CD4-positive, alpha-beta T cell treated with Interleukin-12 subunit alpha and Interleukin-12 subunit beta, for 1 hour (primary cell): ENCODE results near the gene DGKH.

Experiments
- DNase-seq: peaks from one replicate; pipeline ENCODE4 v3.0.0-alpha.2; 2020

DGKH gene

DNA sequence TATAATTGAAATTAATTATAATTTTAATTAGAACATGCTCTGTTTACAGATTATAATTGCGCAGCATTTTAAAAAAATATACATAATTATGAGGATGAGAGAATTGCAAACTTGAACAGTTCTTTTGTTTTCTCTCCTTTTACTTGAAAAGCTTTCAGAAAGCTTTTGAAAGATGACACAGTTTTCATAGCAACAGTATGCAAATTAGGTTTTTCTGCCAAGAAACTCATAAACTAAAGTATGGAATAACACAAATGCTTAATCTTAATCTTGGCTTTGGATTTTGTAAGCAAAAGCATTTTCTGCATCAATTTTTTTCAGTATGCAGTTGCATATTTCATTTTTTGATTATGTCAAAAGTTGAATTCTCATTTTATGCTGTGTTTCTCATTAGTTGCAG is 190.7 kb downstream of the DGKH start:
- DNase-seq = no peak

DNA sequence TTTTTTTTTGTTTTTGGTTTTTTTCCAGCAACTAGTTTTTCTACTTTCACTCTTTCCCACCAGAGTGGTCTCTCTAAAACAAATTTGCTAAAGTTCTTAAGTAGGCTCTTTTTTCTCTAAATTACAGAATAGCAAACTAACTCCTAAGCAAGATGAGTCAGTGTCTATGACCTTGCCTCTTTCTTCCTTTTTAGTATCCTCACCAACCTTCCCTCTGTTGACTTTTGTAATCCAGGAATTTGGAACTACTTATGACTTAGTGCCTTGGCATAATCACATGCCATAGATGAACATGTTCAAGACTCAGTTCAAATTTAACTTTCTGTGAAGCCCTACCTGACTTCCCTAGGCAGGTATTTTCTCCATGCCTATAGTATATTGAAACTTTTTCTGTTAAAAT is 191.2 kb downstream of the DGKH start:
- DNase-seq = no peak

GRCh38 chr13:42246541-42246940 is 198.1 kb downstream of the DGKH start:
- DNase-seq = no peak

- DNase-seq = no peak
These were observed 199.4 kb downstream of the DGKH start for GRCh38 chr13:42247883-42248282.

DNA sequence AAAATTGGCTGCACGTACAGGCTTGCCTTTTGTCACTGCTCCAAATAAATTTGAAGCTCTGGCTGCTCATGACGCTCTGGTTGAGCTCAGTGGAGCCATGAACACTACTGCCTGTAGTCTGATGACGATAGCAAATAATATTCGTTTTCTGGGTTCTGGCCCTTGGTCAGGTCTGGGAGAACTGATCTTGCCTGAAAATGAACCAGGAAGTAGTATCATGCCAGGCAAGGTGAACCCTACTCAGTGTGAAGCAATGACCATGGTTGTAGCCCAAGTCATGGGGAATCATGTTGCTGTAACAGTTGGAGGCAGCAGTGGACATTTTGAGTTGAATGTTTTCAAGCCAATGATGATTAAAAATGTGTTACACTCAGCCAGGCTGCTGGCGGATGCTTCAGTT is 207.4 kb downstream of the DGKH start:
- DNase-seq = no peak

- no peak for DNase-seq
These were observed 210.3 kb downstream of the DGKH start for GRCh38 chr13:42258747-42259146.

GRCh38 chr13:42259515-42259914 is 211.1 kb downstream of the DGKH start:
- no peak for DNase-seq

- DNase-seq = no peak
These were observed 212.6 kb downstream of the DGKH start for GRCh38 chr13:42260903-42261654.

DNA sequence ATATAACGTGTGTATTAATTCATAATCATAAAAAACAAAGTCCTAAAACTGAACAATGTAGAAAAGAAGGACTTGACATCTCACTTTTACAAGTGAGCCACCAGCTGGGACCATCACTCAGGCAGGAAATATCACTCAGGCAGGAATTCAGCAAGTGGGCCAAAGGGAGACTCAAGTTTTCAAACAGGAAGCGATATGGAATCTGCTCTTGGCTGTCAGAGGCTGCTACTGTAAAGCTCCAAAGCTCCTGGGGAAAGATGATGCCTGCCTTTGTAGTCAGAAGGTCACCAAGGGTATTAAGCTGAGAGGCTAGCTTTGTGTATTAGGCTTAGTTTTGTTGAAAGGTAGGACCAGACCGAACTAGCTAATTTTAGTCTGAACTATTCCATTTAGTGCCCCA is 218.0 kb downstream of the DGKH start:
- DNase-seq = no peak

- no peak for DNase-seq
These were observed 221.9 kb downstream of the DGKH start for GRCh38 chr13:42270160-42270856.

- DNase-seq = no peak
These were observed 222.4 kb downstream of the DGKH start for GRCh38 chr13:42270857-42271215.

DNA sequence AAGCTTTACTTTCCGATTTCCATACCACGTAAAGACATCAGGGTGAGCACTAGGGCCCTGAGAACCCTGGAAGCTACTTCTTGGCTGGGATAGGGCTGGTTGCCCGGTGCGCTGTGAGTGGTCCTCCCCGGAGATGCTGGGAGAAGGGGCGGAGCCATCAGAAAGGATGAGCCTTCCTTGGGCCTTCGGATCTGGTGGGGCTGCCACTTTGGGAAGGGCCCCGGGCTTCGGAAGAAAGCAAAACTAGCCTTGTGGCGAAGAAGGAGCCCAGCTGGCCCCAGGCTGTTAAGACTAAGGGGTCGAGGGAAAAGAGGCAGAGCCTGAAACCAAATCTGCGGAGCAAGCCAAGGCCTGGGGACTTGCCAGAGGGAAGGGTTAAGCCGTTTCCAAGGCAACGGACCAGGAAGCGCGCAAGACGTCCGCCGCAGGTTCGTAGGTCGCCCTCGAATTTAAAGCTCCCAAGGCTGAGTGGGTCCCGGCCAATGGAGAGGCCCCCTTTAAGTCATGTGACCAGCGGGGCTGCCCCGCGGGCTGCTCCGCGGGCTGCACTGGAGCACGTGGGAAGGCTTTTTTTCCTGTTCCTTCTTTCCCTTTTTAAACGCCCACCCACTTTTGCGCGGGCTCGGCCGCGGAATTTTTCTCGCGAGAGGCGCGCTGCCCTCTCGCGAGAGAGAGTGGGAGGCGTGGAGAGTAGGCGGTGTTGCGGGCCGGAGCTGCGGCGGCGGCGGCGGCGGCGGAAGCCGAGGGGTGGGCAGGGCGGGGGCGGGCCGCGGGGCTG is 223.1 kb downstream of the DGKH start:
- peak; percentile 97 for DNase-seq

DNA sequence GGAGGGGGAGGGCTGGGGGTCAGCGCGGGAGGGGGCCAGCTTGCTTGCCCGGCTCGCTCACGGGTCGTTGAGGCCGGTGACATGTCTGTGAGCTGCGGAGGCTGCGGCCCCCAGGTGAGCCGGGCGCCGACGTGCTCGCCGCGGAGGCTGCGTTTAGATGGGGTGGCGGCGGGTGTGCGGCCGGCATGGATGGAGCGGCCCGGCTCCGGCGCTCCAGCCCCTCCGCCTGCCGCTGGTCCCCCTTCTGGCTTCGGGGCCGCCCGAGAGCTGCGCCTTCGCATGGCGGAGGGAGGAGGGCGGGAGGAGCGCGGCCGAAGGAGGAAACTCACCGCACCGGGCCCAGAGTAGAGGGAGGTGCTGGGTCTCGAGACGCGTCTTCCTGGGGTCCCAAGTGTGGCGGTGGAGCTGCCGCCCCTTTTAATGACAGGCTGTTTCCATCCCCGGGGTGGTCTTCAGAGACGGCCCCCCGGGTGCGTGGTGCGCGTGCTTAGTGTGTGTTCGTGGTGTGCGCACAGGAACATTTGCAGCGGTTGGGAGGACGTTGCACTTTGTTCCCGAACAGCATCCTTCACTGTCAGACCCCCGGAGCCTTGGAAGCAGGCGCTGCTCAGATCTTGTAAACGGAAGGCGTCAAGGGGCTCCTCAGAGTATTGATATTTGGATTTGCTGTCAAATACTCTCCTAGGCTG is 223.8 kb downstream of the DGKH start, which contains the start of gene AKAP11:
Gene AKAP11, plus strand, starts transcription at position 38 of the 689 bp plus-strand sequence. CDS start 14,197 bp downstream, outside the sequence.
- peak; percentile 56 for DNase-seq

DNA sequence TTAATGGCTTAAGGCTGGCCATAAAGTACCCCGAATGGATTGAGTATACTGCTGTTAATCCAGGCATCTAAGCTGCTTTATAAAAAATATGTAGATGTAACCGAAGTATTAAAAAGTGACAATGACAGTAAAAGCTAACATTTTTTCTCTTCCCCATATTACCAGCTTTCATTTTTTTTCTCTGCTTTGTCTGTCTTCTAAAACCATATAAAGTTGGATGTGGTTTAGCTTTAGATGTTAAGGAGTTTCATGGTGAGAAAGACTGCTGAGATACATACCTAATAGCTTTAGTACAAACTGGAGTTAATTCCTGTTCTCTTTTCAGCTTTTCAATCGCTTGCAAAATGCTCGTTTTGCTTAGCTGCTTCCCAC is 224.3 kb downstream of the DGKH start:
- DNase-seq = no peak

GRCh38 chr13:42274386-42275097 is 226.1 kb downstream of the DGKH start:
- no peak for DNase-seq

GRCh38 chr13:42275098-42275471 is 226.6 kb downstream of the DGKH start:
- no peak for DNase-seq

- no peak for DNase-seq
These were observed 227.1 kb downstream of the DGKH start for GRCh38 chr13:42275506-42275905.

DNA sequence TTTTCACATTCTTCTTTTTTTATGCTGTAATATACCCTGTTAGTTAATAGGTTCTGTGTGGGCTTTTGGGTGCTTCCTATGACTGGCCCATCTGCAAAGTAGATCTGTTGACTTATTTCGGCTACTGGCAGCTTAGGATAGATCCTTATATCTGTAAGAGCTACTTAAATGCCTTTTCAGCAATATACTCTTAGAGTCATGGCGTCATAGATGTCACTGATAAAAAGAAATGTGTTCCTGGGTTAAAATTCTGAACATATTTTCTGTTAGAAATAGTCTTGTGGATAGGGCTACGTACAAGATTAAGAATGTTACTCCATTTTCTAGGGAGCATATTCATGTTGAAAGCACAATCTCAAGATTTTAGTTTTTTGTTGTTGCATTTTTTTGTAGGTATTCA is 228.2 kb downstream of the DGKH start:
- no peak for DNase-seq

DNA sequence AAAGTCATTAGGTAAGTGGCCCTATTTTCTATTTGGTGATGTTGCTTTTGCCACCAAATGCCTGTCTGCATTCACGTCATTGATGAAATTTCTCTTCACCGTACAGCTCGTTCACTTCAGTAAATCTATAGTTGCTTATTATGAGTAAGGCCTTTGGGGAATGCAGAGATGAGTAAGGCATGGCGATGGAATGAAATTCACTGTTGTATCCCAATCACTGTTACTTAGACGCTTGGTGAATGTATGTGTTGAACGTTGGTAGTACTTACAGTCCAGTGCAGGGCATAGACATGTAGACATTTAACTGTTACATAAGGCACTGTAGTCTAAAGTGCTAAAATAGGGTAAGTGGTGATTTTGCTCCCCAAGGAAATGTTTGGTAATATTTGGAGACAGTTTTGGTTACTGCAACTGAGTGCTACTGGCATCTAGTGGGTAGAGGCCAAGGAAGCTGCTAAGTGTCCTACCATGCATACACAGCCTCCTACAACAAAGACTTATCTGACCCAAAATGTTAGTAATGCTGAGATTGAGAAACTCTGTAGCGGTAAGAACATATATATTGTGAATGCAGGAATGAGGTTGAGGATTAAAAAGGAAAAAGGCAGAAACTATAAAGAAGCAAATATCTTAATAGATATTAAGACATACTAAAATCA is 229.3 kb downstream of the DGKH start:
- no peak for DNase-seq

DNA sequence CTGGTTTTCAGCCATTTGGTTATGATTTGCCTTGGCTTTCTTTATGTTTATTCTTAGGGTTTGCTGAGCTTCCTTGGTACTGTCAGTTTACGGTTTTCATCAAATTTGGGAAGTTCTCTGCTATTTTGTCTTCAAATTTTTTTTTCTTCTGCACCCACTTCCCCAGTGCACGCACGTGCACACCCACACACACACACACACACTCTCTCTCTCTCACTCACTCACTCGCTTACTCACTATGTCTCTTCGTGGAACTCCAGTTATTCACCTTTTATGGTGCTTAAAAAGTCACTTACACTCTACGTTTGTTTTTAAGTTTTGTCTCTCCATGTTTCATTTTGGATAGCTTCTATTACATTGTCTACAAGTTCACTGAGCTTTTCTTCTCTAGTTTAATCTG is 230.6 kb downstream of the DGKH start:
- DNase-seq = peak; percentile 39

DNA sequence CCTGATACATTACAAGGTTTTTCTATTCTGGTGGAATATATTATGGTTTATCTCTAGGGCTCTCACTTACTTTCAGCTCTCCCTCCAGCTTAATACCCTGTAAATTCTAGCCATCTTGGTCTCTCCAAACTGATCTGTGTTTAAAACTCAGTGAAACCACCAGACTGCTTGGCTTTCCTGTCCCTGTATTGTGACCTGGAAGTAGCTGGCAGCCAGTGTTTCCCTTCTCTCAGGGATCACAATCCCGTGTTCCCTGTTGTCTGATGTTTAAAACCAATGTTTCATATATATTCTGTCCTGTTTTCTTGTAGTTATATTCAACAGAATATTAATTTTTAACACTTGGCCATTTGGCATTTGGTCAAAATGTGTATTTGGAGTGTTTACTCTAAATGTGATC is 231.5 kb downstream of the DGKH start:
- DNase-seq = no peak

GRCh38 chr13:42280537-42280936 is 232.1 kb downstream of the DGKH start:
- no peak for DNase-seq
